ENCODE results near the gene MAST4. TPM values are rescaled to one million over a fixed set of nuclear protein-coding genes. Genes with fewer than 3 reads are reported as not detected.

MAST4 gene
- total RNA-seq, 1 donor from 2014 or later: 19.1 TPM

GRCh38 chr5:67104859-67105258 lies 508.7 kb downstream of the MAST4 start:
- Histone ChIP-seq H3K27me3 (ENCODE audit: control insufficient read depth, insufficient read depth, low read length) (no peaks in the 10 kb centered on the region), H3K4me3 (ENCODE audit: low read depth, low read length) (no peak overlapping the region), H3K36me3 (ENCODE audit: control insufficient read depth, insufficient read depth, low read length) (no peaks in the 10 kb centered on the region)
- no peak for DNase-seq (ENCODE audit: low read depth)
- TF ChIP-seq CTCF (IDR thresholded peaks at IDR 0.05; ENCODE audit: insufficient read depth, low read length, poor library complexity, severe bottlenecking): no peak

- Histone ChIP-seq H3K27me3 (ENCODE audit: control insufficient read depth, insufficient read depth, low read length) (no peaks in the 10 kb centered on the region), H3K36me3 (ENCODE audit: control insufficient read depth, insufficient read depth, low read length) (no peaks in the 10 kb centered on the region), H3K4me3 (ENCODE audit: low read depth, low read length) (no peak overlapping the region)
- no peak for TF ChIP-seq CTCF (IDR thresholded peaks at IDR 0.05; ENCODE audit: insufficient read depth, low read length, poor library complexity, severe bottlenecking)
- no peak for DNase-seq (ENCODE audit: low read depth)
These were observed 509.1 kb downstream of the MAST4 start for GRCh38 chr5:67105270-67105669.

- DNase-seq (ENCODE audit: low read depth): no peak
- no peak for TF ChIP-seq CTCF (IDR thresholded peaks at IDR 0.05; ENCODE audit: insufficient read depth, low read length, poor library complexity, severe bottlenecking)
- H3K4me3 ChIP-seq (ENCODE audit: low read depth, low read length): no peak overlapping the region
- no peaks in the 10 kb centered on the region for H3K36me3 ChIP-seq (ENCODE audit: control insufficient read depth, insufficient read depth, low read length)
- no peaks in the 10 kb centered on the region for H3K27me3 ChIP-seq (ENCODE audit: control insufficient read depth, insufficient read depth, low read length)
These were observed 510.6 kb downstream of the MAST4 start for GRCh38 chr5:67106626-67107342.

- Histone ChIP-seq H3K4me3 (ENCODE audit: low read depth, low read length) (no peak overlapping the region), H3K27me3 (ENCODE audit: control insufficient read depth, insufficient read depth, low read length) (no peaks in the 10 kb centered on the region), H3K36me3 (ENCODE audit: control insufficient read depth, insufficient read depth, low read length) (no peaks in the 10 kb centered on the region)
- TF ChIP-seq CTCF (IDR thresholded peaks at IDR 0.05; ENCODE audit: insufficient read depth, low read length, poor library complexity, severe bottlenecking): no peak
- no peak for DNase-seq (ENCODE audit: low read depth)
These were observed 515.6 kb downstream of the MAST4 start for GRCh38 chr5:67111779-67112178.

- Histone ChIP-seq H3K27me3 (ENCODE audit: control insufficient read depth, insufficient read depth, low read length) (no peaks in the 10 kb centered on the region), H3K36me3 (ENCODE audit: control insufficient read depth, insufficient read depth, low read length) (no peaks in the 10 kb centered on the region), H3K4me3 (ENCODE audit: low read depth, low read length) (no peak overlapping the region)
- TF ChIP-seq CTCF (IDR thresholded peaks at IDR 0.05; ENCODE audit: insufficient read depth, low read length, poor library complexity, severe bottlenecking): no peak
- DNase-seq (ENCODE audit: low read depth): no peak
These were observed 519.1 kb downstream of the MAST4 start for GRCh38 chr5:67115246-67115645.

- no peak for DNase-seq (ENCODE audit: low read depth)
- Histone ChIP-seq H3K4me3 (ENCODE audit: low read depth, low read length) (no peak overlapping the region), H3K27me3 (ENCODE audit: control insufficient read depth, insufficient read depth, low read length) (no peaks in the 10 kb centered on the region), H3K36me3 (ENCODE audit: control insufficient read depth, insufficient read depth, low read length) (no peaks in the 10 kb centered on the region)
- TF ChIP-seq CTCF (IDR thresholded peaks at IDR 0.05; ENCODE audit: insufficient read depth, low read length, poor library complexity, severe bottlenecking): no peak
These were observed 519.6 kb downstream of the MAST4 start for GRCh38 chr5:67115817-67116216.

Data from kidney epithelial cell (primary cell).